Dermis microvascular lymphatic vessel endothelial cell (primary cell): ENCODE results near the gene OR6K2. TPM values are rescaled to one million over a fixed set of nuclear protein-coding genes. Genes with fewer than 3 reads are reported as not detected.
"Not testable (repeated sequence)": the region's sequence is repeated elsewhere in the genome, so short reads cannot be mapped to it uniquely, and the experiment has no call there.

Experiments used
- DNase-seq, 2 donors: peaks; one replicate each; pipeline versions ENCODE4 v3.0.0 to v3.0.0-alpha.2; 2010; ENCODE audit warnings: low read depth in 2 of 2
- total RNA-seq: library from RNA; depleted of rRNA; stranded (reverse); fragments of >200 nt; gene quantifications from 2 replicates; pipeline ENCODE4 v1.2.1, GENCODE V29; 2014

Gene OR6K2, protein sequence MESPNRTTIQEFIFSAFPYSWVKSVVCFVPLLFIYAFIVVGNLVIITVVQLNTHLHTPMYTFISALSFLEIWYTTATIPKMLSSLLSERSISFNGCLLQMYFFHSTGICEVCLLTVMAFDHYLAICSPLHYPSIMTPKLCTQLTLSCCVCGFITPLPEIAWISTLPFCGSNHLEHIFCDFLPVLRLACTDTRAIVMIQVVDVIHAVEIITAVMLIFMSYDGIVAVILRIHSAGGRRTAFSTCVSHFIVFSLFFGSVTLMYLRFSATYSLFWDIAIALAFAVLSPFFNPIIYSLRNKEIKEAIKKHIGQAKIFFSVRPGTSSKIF
- total RNA-seq, result not detected in 2 replicates

DNA sequence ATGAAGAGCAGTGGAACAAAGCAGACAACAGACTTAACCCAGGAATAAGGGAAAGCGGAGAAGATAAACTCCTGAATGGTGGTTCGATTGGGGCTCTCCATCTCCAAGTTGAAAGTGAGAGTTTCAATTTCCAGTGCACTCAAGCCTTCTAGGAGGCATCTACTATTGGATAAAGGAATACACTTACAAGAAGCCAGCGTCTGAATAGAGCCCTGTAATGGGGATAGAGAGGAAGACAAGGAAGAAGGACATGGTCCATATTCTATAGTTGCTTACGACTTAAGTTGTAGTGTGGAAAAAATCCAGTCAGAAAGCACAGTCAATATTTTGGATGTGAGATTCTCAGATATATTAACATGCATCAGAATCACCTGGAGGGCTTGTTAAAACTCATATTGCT lies at the start of gene OR6K2:
OR6K2 (minus strand) TSS at position 101 of the 400 bp plus-strand sequence; CDS start at position 101, 0 bp downstream.
- DNase-seq, result no peak

DNA sequence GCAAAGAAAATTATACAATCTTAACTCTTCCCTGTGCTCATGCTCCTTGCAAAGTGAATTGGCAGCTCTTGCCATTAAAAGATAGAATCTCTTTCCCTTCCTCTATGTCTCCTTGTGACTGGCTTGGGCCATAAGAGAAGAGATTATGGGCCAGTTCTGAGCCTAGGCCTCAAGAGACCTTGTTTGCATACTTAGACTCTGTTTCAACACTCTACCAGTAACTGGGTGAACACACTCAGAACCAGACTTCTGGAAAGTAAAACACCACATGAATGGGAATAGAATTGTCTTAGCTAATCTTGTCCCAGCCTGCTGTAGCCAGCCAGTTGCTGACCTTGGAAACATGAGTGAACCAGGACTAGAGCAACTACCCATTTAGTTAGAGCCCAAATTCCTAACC lies 35.4 kb upstream of the OR6K2 start:
- no peak for DNase-seq

DNA sequence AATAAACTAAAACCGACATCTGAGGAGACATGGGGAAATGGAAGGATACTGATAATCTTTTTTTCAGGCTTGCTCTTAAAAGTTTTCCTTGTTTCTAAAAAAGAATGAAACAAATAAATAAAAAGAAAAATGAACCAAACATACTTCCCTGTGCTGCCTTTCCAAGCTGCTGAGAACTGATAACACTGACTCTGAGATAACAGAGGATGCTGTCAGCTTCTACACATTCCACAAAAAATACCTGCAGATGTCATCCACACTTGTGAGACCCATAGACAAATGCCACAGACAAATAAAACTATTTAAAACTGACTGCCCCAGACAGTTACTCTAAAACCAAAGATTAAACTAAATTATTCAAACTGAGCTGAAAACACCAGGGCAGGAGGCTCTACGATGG lies 32.1 kb upstream of the OR6K2 start:
- DNase-seq, result no peak

DNA sequence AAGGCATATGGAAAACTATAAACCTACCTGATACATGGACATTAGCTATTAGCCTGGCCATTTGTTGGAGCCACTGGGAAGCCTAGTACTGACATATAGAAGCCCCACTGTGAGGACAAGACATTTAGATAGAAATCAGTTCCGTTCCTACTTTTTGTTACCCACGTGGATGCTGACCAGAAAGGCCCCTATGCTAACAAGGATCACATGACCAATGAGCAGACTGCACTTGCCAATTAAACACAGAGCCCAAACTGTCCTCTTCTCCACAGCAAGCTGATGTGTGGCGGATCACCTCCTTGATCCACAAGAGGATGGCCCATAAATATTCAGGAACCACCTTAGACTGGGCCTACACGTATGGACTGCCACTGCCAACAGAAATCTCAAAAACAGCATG lies 31.3 kb upstream of the OR6K2 start:
- no peak for DNase-seq

DNA sequence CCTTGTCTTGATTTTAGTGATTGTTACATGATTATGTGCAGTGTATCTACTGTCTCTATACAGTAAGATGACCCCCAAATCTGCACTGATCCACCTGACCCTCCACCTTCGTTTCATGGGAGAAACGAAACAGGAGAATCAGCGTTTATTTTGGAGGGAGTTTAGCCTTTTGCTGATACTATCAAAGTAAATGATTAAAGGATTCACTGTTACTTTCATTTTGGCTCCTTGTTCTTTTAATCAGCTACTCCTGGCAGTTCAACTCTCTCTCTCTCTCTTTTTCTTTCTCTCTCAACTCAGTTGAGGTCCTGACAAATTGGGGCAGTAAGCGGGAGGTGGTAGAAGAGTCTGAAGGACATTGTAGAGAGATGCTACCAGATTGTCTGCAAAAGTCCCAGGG lies 30.0 kb upstream of the OR6K2 start:
- no peak for DNase-seq

DNA sequence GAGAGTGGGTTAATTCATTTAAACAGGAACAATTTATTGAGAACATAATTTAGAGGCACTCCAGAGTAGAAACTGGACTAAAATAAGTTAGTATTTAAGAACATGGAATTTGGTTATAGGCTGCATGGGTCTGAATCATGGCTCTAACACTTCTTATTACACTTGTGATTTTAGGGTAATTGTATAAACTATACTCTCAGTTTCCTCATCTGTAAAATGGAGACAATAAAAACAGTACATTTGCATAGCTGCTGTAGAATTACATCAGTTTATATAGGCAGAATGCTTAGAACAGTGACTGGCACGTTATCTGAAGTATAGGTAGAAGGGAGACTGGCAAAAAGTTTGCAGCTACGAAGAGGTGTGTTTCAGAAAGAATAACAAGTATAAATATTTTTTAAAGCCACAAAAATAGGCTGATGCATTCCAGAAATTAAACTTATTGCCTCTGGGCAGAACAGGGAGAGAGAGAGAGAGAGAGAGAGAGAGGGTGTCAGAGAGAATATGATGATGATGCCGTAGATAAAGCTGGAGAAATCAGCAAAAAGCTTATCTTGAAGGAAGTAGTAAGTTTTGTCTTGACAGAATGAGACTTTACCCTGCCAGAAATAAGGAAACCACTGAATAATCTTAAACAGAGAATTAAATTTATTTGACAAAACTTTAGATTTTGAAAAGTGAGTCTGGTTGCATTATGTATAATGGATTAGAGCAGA lies 28.2 kb upstream of the OR6K2 start:
- DNase-seq, result no peak

DNA sequence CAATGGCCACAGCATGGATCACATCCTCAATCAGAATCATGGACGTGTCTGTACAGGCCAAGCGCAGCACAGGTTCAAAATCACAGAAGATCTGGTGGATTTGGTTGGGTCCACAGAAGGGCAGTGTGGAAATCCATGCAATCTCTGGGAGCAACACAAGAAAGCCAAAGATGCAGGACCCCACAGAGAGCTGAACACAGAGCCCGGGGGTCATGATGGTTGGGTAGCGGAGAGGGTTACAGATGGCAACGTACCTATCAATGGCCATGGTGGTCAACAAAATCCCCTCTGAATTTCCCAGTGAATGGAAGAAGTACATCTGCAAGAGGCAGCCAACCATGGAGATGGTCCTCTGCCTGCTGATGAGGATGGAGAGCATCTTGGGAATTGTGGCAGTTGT lies 24.0 kb upstream of the OR6K2 start:
- DNase-seq, result no peak

DNA sequence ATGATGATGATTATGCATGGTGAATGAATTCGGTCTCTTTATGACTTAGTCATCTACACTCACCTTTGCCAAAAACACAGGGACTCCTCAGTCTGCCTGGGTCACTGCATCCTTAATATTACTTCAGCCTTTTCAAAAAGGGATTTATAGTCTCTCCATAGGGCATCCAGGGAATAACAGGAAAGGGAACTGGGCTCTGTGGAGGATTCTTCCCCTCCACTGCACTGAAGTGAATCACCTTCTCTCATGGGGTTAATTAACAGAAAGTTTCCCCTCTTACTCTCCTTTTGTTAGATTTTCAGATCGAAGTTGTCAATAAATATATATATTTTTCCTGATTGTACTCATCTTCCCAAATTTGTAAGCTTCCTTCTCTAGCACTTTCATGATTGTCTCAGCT lies 20.2 kb upstream of the OR6K2 start, which contains the start of gene OR6K3:
OR6K3 (minus strand) TSS at position 101 of the 400 bp plus-strand sequence. CDS start 2,605 bp downstream, outside the sequence.
- no peak for DNase-seq

DNA sequence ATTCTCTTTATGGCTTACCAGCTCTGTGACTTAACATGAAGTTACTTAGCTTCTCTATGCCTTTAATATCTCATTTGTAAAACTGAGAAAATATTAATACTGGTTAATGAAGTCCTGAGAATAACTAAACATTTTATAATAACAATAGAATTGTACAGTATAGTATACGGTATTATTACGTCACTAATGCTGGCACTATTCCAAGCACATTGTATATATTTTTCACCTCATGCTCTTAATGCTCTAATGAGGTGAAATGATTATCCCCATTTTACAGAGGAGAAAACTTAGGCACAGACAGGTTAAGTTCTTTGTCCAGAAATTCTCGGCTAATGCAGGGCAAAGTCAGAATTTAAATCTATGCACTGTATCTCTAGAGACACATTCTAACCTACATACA lies 19.2 kb upstream of the OR6K2 start:
- no peak for DNase-seq

DNA sequence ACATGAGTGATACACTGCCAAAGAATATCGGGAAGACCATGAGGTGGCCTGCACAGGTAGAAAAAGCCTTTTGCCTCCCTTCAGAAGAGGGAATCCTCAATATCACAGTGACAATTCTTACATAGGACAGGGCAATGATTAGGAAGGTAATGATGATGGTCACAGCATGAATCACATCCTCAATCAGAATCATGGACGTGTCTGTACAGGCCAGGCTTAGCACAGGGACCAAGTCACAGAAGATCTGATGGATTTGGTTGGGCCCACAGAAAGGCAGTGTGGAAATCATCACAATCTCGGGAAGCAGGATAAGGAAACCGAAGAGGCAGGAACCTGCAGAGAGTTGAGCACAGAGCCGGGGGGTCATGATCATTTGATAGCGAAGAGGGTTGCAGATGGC lies 16.9 kb upstream of the OR6K2 start:
- no peak for DNase-seq

DNA sequence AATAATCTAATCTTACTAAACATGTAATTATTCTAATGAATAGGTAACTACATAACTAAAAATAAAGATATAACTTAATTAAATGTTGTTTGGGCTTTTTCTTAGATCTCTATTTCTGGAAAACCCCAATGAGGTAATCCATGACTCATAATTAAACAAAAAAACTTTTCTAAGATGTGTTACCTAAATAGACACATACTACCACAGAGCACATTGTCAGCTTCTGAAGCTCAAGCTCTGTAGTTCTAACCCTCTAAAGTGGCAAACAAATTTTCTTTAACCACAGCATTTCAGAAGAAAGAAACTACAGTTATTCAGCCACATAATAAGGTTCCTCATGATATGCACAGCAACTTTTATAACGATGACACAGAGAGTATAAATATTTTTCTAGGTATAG lies 15.9 kb upstream of the OR6K2 start:
- no peak for DNase-seq

DNA sequence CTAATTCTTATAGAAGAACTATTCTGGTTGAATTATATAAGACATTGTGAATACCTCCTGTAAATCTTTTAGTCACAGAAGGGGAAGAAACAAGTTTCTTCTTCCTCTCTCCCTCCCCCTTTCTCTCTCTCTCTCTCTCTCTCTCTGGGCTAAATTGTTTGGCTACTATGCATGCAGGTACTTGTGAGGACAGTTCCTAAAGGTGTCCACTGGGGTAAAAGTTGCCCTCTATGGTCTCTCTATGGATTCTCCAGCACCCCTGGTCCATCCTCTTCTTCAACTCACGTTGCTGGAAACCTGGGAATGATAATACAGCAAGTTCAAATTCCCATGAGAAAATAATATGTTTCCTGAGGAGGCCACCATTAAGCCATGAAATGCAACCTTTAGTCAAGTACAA lies 14.3 kb upstream of the OR6K2 start:
- no peak for DNase-seq

DNA sequence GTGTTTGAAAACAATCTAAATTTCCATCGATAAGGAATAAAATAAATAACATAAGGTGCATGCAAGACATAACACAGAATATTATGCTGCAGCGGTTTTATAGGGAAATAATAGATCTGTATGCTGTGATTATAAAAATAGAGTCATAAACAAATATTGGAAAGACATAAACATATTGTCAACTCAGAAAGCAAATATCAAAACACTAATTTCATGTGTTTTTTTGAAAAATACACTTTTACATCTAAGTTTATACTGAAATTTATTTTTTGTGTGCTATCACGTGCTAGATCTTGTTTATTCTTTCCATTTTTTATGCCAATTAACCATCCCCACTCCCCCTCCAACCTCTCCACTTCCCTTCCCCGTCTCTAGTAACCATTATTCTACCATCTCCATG lies 10.6 kb upstream of the OR6K2 start:
- no peak for DNase-seq

DNA sequence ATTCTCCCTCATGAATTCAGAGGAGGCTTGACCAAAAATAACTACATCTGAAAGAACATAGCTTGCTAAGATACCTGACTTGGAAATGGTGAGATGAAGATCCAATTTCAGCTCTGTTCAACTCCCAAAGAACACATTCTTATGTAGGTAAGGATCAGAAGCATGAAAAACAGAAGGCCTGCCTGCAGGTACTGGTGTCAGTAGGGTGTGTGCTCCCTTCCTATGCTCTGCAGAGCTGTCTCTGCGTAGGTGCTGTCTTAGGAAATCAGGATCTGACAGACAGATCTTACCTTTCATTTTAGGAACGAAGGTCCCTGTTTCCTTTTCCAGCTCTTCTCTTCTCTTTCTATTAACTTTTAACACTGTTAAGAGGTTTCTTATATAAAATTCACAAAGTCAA lies 5.6 kb upstream of the OR6K2 start:
- DNase-seq, result no peak

DNA sequence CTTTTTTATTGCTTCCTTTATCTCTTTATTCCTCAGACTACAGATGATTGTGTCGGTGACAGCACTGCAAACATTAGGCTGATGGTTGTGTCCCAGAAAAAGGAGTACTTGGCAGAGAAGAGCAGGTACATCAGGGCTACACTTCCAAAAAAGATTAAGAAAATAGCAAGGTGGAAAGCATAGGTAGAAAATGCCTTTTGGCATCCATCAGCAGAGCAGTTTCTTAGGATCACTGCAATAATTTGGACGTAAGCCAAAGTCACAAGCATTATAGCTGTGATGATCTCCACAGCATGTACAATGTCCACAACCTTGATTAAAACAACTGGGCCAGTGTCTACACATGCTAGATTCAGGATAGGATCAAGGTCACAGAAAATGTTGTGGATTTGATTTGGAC lies 5.9 kb downstream of the OR6K2 start:
- no peak for DNase-seq

DNA sequence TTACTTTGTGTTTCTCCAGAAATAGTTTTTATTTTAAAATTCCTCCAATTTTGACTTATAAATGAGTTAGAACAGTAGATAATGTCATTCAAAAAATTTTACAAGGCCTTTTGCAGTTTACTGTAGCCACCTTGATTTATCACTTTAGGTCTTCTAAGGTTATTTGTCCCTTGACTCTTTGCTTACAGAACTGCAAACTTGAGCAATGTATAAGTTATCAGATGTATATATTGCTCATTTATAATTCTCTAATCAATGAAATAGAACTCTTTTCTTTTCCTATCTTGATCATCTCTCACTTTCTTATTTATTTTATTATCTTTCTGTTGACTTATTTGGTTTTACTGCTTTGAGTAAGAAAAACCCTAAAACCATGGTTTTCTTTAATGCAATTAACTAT lies 8.1 kb downstream of the OR6K2 start:
- DNase-seq, result no peak

DNA sequence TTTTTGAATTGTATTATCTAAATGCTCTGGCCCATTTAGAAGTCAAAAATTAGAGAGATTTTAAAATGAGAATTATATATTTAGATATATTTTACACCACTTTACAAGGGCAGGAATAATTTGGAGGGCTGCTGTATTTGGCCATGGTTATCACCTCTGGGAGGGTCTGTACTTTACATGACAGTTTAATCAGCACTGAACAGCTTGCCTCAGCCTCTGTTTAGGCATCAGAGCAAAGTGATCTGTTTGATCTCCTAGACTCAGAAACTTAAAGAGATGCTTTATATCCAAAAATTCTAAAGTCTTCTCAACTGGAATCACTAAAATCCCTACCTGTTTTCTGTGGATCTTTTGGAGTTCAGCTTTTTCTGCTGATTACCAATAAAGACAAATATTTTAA lies 8.5 kb downstream of the OR6K2 start:
- no peak for DNase-seq

DNA sequence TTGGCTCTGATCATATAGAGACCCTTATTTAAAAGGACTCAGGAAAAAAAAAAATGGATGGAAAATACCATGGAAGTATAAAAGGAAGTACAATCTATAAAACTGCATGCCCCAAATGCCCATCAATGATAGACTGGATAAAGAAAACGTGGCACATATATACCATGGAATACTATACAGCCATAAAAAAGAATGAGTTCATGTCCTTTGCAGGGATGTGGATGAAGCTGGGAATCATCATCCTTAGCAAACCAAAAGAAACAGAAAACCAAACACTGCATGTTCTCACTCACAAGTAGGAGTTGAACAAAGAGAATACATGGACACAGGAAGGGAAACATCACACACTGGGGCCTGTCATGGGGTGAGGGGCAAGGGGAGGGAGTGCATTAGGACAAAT lies 9.3 kb downstream of the OR6K2 start:
- DNase-seq, result not testable (repeated sequence)

DNA sequence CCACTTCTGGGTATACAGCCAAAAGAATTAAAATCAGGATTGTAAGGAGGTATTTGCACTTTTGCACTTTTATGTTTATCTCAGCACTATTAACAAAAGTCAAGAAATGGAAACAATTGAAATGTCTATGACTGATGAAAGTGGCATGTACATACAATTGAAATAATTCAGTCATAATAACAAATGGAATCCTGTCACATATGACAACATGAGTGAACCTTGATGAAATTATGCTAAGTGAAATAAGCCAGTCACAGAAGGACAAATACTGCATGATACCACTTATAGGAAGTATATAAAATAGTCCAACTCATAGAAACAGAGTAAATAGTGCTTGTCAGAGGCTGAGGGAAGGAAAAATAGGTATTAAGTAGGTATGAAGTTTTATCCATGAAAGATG lies 10.6 kb downstream of the OR6K2 start:
- no peak for DNase-seq

DNA sequence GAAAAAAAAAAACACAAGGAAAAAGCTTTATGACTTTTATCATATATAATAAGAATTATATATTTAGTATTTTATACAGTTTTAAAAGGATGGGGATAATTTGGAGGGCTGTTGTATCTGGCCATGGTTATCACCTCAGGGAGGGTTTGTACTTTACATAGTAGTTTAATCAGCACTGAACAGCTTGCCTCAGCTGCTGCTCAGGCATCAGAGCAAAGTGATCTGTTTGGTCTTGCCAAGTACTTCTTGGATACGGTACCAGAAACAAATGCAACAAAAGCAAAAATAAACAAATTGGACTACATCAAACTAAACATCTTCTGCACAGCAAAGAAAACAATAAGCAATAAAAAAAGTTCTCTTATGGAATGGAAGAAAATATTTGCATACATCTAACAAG lies 11.3 kb downstream of the OR6K2 start:
- DNase-seq, result no peak

DNA sequence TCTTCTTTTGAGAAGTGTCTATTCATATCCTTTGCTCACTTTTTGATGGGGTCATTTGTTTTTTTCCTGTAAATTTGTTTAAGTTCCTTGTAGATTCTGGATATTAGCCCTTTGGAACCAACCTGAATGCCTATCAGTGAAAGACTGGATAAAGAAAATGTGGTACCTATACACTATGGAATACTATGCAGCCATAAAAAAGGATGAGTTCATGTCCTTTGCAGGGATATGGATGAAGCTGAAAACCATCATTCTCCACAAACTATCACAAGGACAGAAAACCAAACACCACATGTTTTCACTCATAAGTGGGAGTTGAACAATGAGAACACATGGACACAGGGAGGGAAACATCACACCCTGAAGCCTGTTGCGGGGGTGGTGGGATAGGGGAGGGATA lies 12.1 kb downstream of the OR6K2 start:
- not testable (repeated sequence) for DNase-seq

DNA sequence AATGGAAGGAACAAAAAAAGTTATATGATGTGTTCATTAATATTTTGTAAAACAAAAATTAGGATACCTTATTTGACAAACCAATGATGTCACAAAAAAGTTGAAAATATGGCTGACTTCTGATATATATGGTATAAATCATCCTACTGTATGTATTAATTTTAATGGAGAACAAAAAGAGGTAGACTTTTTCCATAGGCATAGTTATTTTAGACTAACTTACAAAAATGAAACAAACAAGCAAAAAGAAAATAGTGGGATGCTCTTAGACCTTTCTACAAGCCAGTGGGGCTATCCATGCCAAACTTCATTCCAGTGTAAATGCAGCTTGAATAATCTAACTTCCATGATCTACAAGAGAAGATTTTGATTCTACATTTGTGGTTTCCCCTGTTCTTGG lies 13.4 kb downstream of the OR6K2 start:
- no peak for DNase-seq
